Transverse colon (tissue), 4 donors: ENCODE results near the gene ANKH. TPM values are rescaled to one million over a fixed set of nuclear protein-coding genes. Genes with fewer than 3 reads are reported as not detected.

Experiments
- DNase-seq: peaks from one replicate; pipeline ENCODE4 v3.0.0-alpha.2; 2019
- H3K27ac ChIP-seq, 4 donors: fragments of 200-600 bp; sonication (generic); 2 replicates each; pipeline ENCODE4 v1.5.1; 2016 to 2018; ENCODE audit warnings: inconsistent platforms in 4 of 4
- H3K27me3 ChIP-seq: fragments of 200-600 bp; sonication (generic); 2 replicates; pipeline ENCODE4 v1.5.1; 2017; ENCODE audit warnings: inconsistent platforms
- H3K36me3 ChIP-seq, 4 donors: fragments of 200-600 bp; sonication (generic); 2 replicates each; pipeline ENCODE4 v1.5.1; 2017 to 2019; ENCODE audit warnings: inconsistent platforms in 4 of 4
- H3K4me1 ChIP-seq, 4 donors: fragments of 200-600 bp; sonication (generic); 2 replicates each; pipeline ENCODE4 v1.5.1; 2017 to 2020; ENCODE audit warnings: inconsistent platforms in 4 of 4
- H3K4me3 ChIP-seq, 4 donors: fragments of 200-600 bp; sonication (generic); 1 replicate in 1 of 4; 2 replicates in 3 of 4; pipeline versions ENCODE4 v1.5.1 to v1.6.1; 2017 to 2019; ENCODE audit warnings: inconsistent platforms in 4 of 4
- H3K9me3 ChIP-seq, 2 donors: fragments of 200-600 bp; sonication (generic); 2 replicates each; pipeline ENCODE4 v1.5.1; 2017 to 2019; ENCODE audit warnings: inconsistent platforms in 2 of 2
- CTCF ChIP-seq, 5 experiments: fragments of 200-600 bp in 3 of 5; fragments of 450-650 bp in 2 of 5; sonication (generic) in 3 of 5; IDR thresholded peaks; 1 replicate in 2 of 5; 2 replicates in 3 of 5; pipeline ENCODE4 v1.5.1; 2016 to 2017; ENCODE audit warnings: antibody characterized with exemption in 5 of 5, inconsistent platforms in 3 of 5, mild to moderate bottlenecking in 2 of 5, moderate library complexity in 1 of 5
- EP300 ChIP-seq: sonication (generic); formaldehyde crosslinking; IDR thresholded peaks from one replicate; pipeline ENCODE4 v1.6.1; 2017; ENCODE audit warnings: antibody characterized with exemption, low read depth
- POLR2A ChIP-seq: fragments of 450-650 bp; IDR thresholded peaks from one replicate; pipeline ENCODE4 v1.6.1; 2016; ENCODE audit warnings: antibody characterized with exemption, mild to moderate bottlenecking, moderate library complexity
- POLR2AphosphoS5 ChIP-seq, 3 donors: sonication (generic); formaldehyde crosslinking; IDR thresholded peaks; one replicate each; pipeline ENCODE4 v1.6.1; 2016; ENCODE audit warnings: antibody characterized with exemption in 3 of 3
- WGBS, 2 donors: methylation state at CpG; one replicate each; pipeline ENCODE4 v1.1.5; 2018; ENCODE audit warnings: low coverage in 1 of 2; 5-methylcytosine and 5-hydroxymethylcytosine counted together
- in situ Hi-C, 4 donors: fragments of 200-750 bp; cut with MboI; loops; one replicate each; pipeline versions ENCODE4 v1.15.0 to v1.15.1; 2017; ENCODE audit warnings: low sequenced_read_pairs in 3 of 4, low pct_ligation_motif_present in 1 of 4, low pct_unique_long_range_greater_than_20kb in 1 of 4
- intact Hi-C: fragments of 100-400 bp; cut with DNase I; formaldehyde crosslinking; loops from one replicate; pipeline ENCODE4 v1.15.1; 2023; ENCODE audit warnings: low total_unique reads
- total RNA-seq, 4 donors: library from RNA; depleted of rRNA; stranded (reverse); fragments of >200 nt; gene quantifications; one replicate each; pipeline ENCODE4 v1.1.0, GENCODE V29; 2016

The ANKH gene
- total RNA-seq, 4 donors from 2014 or later, result 24.7 to 96.5 (median 69.4) TPM

- 90 to 93% methylated on average over 5 of the region's 5 CpGs for WGBS, 2 donors
Observed at GRCh38 chr5:14739981-14740380, 131.6 kb downstream of the ANKH start.

GRCh38 chr5:14739538-14739937 is 132.0 kb downstream of the ANKH start:
- 75 to 80% methylated on average over 2 to 3 of the region's 3 CpGs for WGBS, 2 donors
- DNase-seq, result no peak
- Histone ChIP-seq H3K27me3 (no peaks in the 10 kb centered on the region), H3K36me3 (peaks cover 0 to 2% (median 0%) of the 10 kb centered on the region in 4 donors), H3K27ac (no peak overlapping the region), H3K9me3 (no peaks in the 10 kb centered on the region), H3K4me3 (no peak overlapping the region), H3K4me1 (no peaks in the 10 kb centered on the region)
- in situ Hi-C loops, result no loop called here
- TF ChIP-seq POLR2AphosphoS5 (IDR thresholded peaks at IDR 0.05), result no peak
- TF ChIP-seq EP300, result no peak
- TF ChIP-seq POLR2A, result no peak
- TF ChIP-seq CTCF (IDR thresholded peaks at IDR 0.05), result no peak
- intact Hi-C loops, result no loop called here

More at GRCh38 chr5:14739981-14740380, 131.6 kb downstream of the ANKH start:
- intact Hi-C loops, result no loop called here
- Histone ChIP-seq H3K9me3 (no peaks in the 10 kb centered on the region), H3K27ac (no peak overlapping the region), H3K4me3 (no peak overlapping the region), H3K4me1 (no peaks in the 10 kb centered on the region), H3K36me3 (peaks cover 0 to 2% (median 0%) of the 10 kb centered on the region in 4 donors), H3K27me3 (no peaks in the 10 kb centered on the region)
- no peak for DNase-seq
- TF ChIP-seq EP300, result no peak
- no peak for TF ChIP-seq POLR2AphosphoS5 (IDR thresholded peaks at IDR 0.05)
- TF ChIP-seq POLR2A, result no peak
- no peak for TF ChIP-seq CTCF (IDR thresholded peaks at IDR 0.05)
- in situ Hi-C loops, result no loop called here

- 92 to 100% methylated on average over 3 to 5 of the region's 5 CpGs for WGBS, 2 donors
- in situ Hi-C loops, result no loop called here
- TF ChIP-seq CTCF (IDR thresholded peaks at IDR 0.05), result no peak
- no peak for TF ChIP-seq EP300
- no peak for TF ChIP-seq POLR2AphosphoS5 (IDR thresholded peaks at IDR 0.05)
- no peak for TF ChIP-seq POLR2A
- DNase-seq, result no peak
- Histone ChIP-seq H3K27me3 (no peaks in the 10 kb centered on the region), H3K4me3 (no peak overlapping the region), H3K36me3 (peaks cover 0 to 10% (median 0%) of the 10 kb centered on the region in 4 donors), H3K9me3 (no peaks in the 10 kb centered on the region), H3K27ac (no peak overlapping the region), H3K4me1 (no peaks in the 10 kb centered on the region)
- intact Hi-C loops, result no loop called here
Observed at GRCh38 chr5:14738050-14738449, 133.5 kb downstream of the ANKH start.

- no peak overlapping the region for H3K27ac ChIP-seq
- intact Hi-C loops (no loop called here), in situ Hi-C loops (no loop called here)
- no peaks in the 10 kb centered on the region for H3K4me1 ChIP-seq
- H3K9me3 ChIP-seq, result no peaks in the 10 kb centered on the region
- DNase-seq, result no peak
- TF ChIP-seq POLR2AphosphoS5 (IDR thresholded peaks at IDR 0.05) (no peak), POLR2A (no peak), EP300 (no peak), CTCF (IDR thresholded peaks at IDR 0.05) (no peak)
- WGBS, 2 donors, result 89% methylated on average over 10 of the region's 10 CpGs; no CpG with 5 or more reads in 1 of the 2 donors
- H3K36me3 ChIP-seq, result peaks cover 0 to 13% (median 0%) of the 10 kb centered on the region in 4 donors
- no peak overlapping the region for H3K4me3 ChIP-seq
- no peaks in the 10 kb centered on the region for H3K27me3 ChIP-seq
Observed at GRCh38 chr5:14737291-14737690, 134.3 kb downstream of the ANKH start.
